HepG2 (cell line): ENCODE data around the gene RHOT2. TPM values are rescaled to one million over a fixed set of nuclear protein-coding genes. Genes with fewer than 3 reads are reported as not detected.

Experiments
- HMGXB4 ChIP-seq, 2 experiments: sonication (generic) in 1 of 2; formaldehyde crosslinking in 1 of 2; IDR thresholded peaks; 2 replicates each; pipeline versions ENCODE4 v1.4.0 to v1.6.1; 2018 to 2020; ENCODE audit warnings: missing genetic modification reagents in 2 of 2, borderline replicate concordance in 1 of 2, low read depth in 1 of 2, mild to moderate bottlenecking in 1 of 2, missing biosample characterization in 1 of 2
- HOXA5 ChIP-seq: sonication (generic); formaldehyde crosslinking; IDR thresholded peaks from 2 replicates; pipeline ENCODE4 v1.4.0; 2020; ENCODE audit warnings: missing genetic modification reagents
- IKZF5 ChIP-seq: IDR thresholded peaks from 2 replicates; pipeline ENCODE4 v1.6.1; 2018; ENCODE audit warnings: missing genetic modification reagents, mild to moderate bottlenecking, missing compliant biosample characterization
- KLF12 ChIP-seq: sonication (generic); formaldehyde crosslinking; IDR thresholded peaks from 2 replicates; pipeline ENCODE4 v1.4.0; 2020; ENCODE audit warnings: missing genetic modification reagents, borderline replicate concordance
- RFXAP ChIP-seq: sonication (generic); formaldehyde crosslinking; IDR thresholded peaks from 2 replicates; pipeline ENCODE4 v1.4.0; 2020; ENCODE audit warnings: missing genetic modification reagents, borderline replicate concordance
- SALL1 ChIP-seq: sonication (generic); formaldehyde crosslinking; IDR thresholded peaks from 2 replicates; pipeline ENCODE4 v1.8.0; 2022; ENCODE audit warnings: mild to moderate bottlenecking, missing genetic modification reagents
- SNAI1 ChIP-seq: sonication (generic); formaldehyde crosslinking; IDR thresholded peaks from 2 replicates; pipeline ENCODE4 v1.5.0; 2020; ENCODE audit warnings: mild to moderate bottlenecking, missing genetic modification reagents, borderline replicate concordance
- STAG1 ChIP-seq: sonication (generic); formaldehyde crosslinking; IDR thresholded peaks from 2 replicates; pipeline ENCODE4 v1.4.0; 2020; ENCODE audit warnings: missing genetic modification reagents
- TBL1XR1 ChIP-seq: fragments of 150-350 bp; IDR thresholded peaks from 2 replicates; pipeline ENCODE4 v1.6.1; 2014; ENCODE audit warnings: borderline replicate concordance, low read length; ENCODE audit not compliant: partially characterized antibody
- UBTF ChIP-seq: sonication (generic); formaldehyde crosslinking; IDR thresholded peaks from 2 replicates; pipeline ENCODE4 v1.4.0; 2020; ENCODE audit warnings: mild to moderate bottlenecking, missing genetic modification reagents
- USF2 ChIP-seq, 2 experiments: sonication (generic) in 1 of 2; formaldehyde crosslinking in 1 of 2; IDR thresholded peaks; 2 replicates each; pipeline versions ENCODE4 v1.5.1 to v1.6.1; 2011 to 2020; ENCODE audit warnings: borderline replicate concordance in 1 of 2, low read depth in 1 of 2, low read length in 1 of 2, mild to moderate bottlenecking in 1 of 2, missing genetic modification reagents in 1 of 2, moderate library complexity in 1 of 2
- ZBTB44 ChIP-seq: sonication (generic); formaldehyde crosslinking; IDR thresholded peaks from 2 replicates; pipeline ENCODE4 v1.4.0; 2020; ENCODE audit warnings: missing genetic modification reagents
- ZFY ChIP-seq: sonication (generic); formaldehyde crosslinking; IDR thresholded peaks from 2 replicates; pipeline ENCODE4 v1.4.0; 2020; ENCODE audit warnings: missing genetic modification reagents
- ZNF274 ChIP-seq: sonication (generic); formaldehyde crosslinking; IDR thresholded peaks from 2 replicates; pipeline ENCODE4 v1.5.1; 2020; ENCODE audit warnings: mild to moderate bottlenecking, missing genetic modification reagents
- ZNF383 ChIP-seq: sonication (generic); formaldehyde crosslinking; IDR thresholded peaks from 2 replicates; pipeline ENCODE4 v1.4.0; 2020; ENCODE audit warnings: missing genetic modification reagents, mild to moderate bottlenecking, borderline replicate concordance
- ZNF740 ChIP-seq: sonication (generic); formaldehyde crosslinking; IDR thresholded peaks from 2 replicates; pipeline ENCODE4 v1.4.0; 2020; ENCODE audit warnings: missing genetic modification reagents
- ZNF773 ChIP-seq: sonication (generic); formaldehyde crosslinking; IDR thresholded peaks from 2 replicates; pipeline ENCODE4 v1.4.0; 2020; ENCODE audit warnings: missing genetic modification reagents, borderline replicate concordance
- polyA plus RNA-seq, 8 experiments: library from polyadenylated mRNA; depleted of rRNA in 3 of 8; stranded (reverse) in 7 of 8; unstranded in 1 of 8; fragments of >200 nt; fragmentation: Illumina TruSeq in 4 of 8; extraction: Trizol in 4 of 8; gene quantifications; 2 replicates each; pipeline versions ENCODE4 v1.2.1 to v1.2.3, GENCODE V29; 2011 to 2016; ENCODE audit warnings: low read depth in 4 of 8, missing spikeins in 1 of 8, mixed read lengths in 1 of 8; ENCODE audit not compliant: insufficient read depth in 1 of 8
- total RNA-seq, 5 experiments: library from RNA; depleted of rRNA; stranded (reverse); fragments of >200 nt; fragmentation: Illumina TruSeq; extraction: Trizol; gene quantifications; 2 replicates each; pipeline ENCODE4 v1.2.3, GENCODE V29; 2016; ENCODE audit warnings: low read depth in 1 of 5

The RHOT2 gene
- total and polyA plus RNA-seq, 2 of the 13 experiments (the other 11 are each of a cell fraction or from before 2014, with no cell fraction given): 63.6 to 76.9 TPM

GRCh38 chr16:642189-643049, 25.5 kb upstream of the RHOT2 start (continued):
- TF ChIP-seq USF2 (IDR thresholded peaks at IDR 0.05; ENCODE audit: low read depth, low read length): peak; percentile 29; the same call in 1 of the 2 replicates
- peak; percentile 52; the same call in 1 of the 2 replicates for TF ChIP-seq USF2 (CRISPR knock-in tag; IDR thresholded peaks at IDR 0.05; ENCODE audit: borderline replicate concordance)
- peak; percentile 31; the same call in 1 of the 2 replicates for TF ChIP-seq ZBTB44 (CRISPR knock-in tag)
- no peak; the same call in 1 of the 2 replicates for TF ChIP-seq ZNF274 (CRISPR knock-in tag)
- no peak for TF ChIP-seq SNAI1 (CRISPR knock-in tag)
- peak; percentile 82 for TF ChIP-seq ZNF740 (CRISPR knock-in tag)
- 0 out of 2 replicates have a peak, but pooled peaks have one; percentile 25 for TF ChIP-seq KLF12 (CRISPR knock-in tag)
- TF ChIP-seq HMGXB4 (CRISPR knock-in tag; IDR thresholded peaks at IDR 0.05; ENCODE audit: borderline replicate concordance in 1 of 2, low read depth in 1 of 2): no peak; a peak in 1 of 4 replicates
- no peak for TF ChIP-seq TBL1XR1
- peak; percentile 9; the same call in 1 of the 2 replicates for TF ChIP-seq STAG1
- peak; percentile 76 for TF ChIP-seq ZFY (CRISPR knock-in tag)
- peak; percentile 76; the same call in 1 of the 2 replicates for TF ChIP-seq ZNF773 (CRISPR knock-in tag)
- TF ChIP-seq RFXAP (CRISPR knock-in tag): peak; percentile 26; the same call in 1 of the 2 replicates
- TF ChIP-seq SALL1: peak; percentile 55
- no peak for TF ChIP-seq ZNF383 (CRISPR knock-in tag)
- peak; percentile 89 for TF ChIP-seq UBTF (CRISPR knock-in tag)
- TF ChIP-seq HOXA5 (CRISPR knock-in tag): no peak
- TF ChIP-seq IKZF5 (CRISPR knock-in tag): peak; percentile 51; the same call in 1 of the 2 replicates
